Measurements from ENCODE around the gene RPS6KA3.
"Not testable (repeated sequence)": the region's sequence is repeated elsewhere in the genome, so short reads cannot be mapped to it uniquely, and the experiment has no call there.

The RPS6KA3 gene

GRCh38 chrX:20224814-20225487 is 41.8 kb downstream of the RPS6KA3 start:
- DNase-seq (ENCODE audit: low spot score) (no peak), FAIRE-seq (no peak)

GRCh38 chrX:20221902-20222301 is 44.8 kb downstream of the RPS6KA3 start:
- DNase-seq (ENCODE audit: low spot score): no peak
- FAIRE-seq: no peak

GRCh38 chrX:20218836-20219505 is 47.7 kb downstream of the RPS6KA3 start:
- FAIRE-seq: no peak
- DNase-seq (ENCODE audit: low spot score): no peak

DNA sequence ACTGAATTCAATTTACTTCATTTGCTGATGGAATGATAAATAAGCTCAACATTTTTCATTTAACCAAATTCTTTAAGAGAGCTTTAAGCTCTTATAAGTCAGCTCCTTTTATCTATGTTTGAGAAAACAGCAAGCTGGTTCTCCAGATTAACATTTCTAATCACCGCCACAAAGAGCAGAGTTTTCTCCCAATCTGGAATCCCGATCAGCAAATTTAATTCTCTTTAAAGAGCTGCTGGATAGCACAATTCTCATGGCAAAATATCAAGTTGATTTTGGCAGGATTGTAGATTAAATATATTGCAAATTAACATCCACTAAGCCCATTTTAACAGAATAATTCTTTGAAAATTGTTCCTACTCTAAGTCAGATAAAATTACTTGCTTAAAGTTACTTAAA is 48.8 kb downstream of the RPS6KA3 start:
- FAIRE-seq (no peak), DNase-seq (ENCODE audit: low spot score) (no peak)

- DNase-seq (ENCODE audit: low spot score) (peak; percentile 1), FAIRE-seq (no peak)
Measured at GRCh38 chrX:20217271-20217670, 49.4 kb downstream of the RPS6KA3 start.

- no peak for DNase-seq (ENCODE audit: low spot score)
Measured at GRCh38 chrX:20215565-20215964, 51.1 kb downstream of the RPS6KA3 start.

GRCh38 chrX:20212486-20213089 is 54.1 kb downstream of the RPS6KA3 start:
- FAIRE-seq (no peak), DNase-seq (ENCODE audit: low spot score) (no peak)

More at GRCh38 chrX:20215565-20215964, 51.1 kb downstream of the RPS6KA3 start:
- FAIRE-seq: no peak

DNA sequence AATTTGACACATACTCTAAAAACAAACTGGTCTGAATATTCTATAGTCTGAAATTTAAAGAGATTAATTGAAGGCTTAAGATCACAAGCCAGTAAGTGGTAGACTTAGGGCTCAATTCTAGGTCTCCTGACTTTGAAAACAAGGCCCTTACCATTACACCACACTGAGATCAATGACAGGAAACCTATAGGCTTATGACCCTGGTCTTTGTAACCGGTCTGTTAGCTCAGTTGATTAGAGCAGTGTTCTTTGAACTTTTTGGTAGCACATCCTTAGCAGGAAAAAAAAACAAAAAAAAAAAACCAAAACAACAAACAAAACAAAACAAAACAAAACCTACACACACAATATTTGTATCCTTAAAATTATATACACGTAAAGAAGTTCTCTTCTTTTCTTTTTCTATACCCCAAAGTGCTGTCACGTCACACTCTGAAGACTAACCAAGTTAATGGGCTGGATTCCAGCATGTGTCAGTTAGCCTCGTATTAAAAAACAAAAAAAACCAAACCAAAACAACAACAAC is 55.4 kb downstream of the RPS6KA3 start:
- no peak for FAIRE-seq

DNA sequence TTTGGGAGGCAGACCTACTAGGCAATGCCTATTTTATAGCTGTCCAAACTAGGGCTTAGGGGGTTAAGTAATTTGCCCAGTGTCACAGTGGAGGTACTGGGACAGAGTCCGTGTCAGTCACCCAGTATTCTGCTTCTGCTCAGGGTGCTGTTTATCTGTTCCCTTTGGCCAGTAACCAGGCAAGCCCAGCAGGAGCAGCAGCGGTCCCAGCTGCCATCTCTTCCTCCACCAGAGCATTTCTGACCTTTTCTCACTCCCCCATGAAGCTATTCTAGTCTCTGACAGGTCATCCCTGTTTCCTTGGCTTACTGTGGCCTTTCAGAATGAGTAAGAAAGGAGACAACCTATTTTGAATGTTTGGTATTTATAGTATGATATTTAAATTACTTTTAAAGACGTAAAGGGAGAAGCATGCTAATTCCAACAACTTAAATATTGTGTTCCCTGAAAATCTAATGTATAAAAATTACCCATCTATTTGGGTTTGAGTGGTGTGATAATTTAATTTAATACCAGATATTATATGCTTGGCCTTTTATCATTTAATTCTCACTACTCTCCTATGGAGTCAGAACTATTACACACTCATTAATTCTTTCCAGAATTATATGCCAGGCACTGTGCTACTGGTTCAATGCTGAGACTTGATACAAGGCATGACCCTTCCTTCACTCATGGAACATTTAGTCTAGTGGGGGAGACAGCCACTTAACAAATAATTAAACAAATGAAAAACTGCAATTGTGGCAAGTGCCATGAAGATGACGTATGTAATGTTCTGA is 60.6 kb downstream of the RPS6KA3 start:
- no peak for DNase-seq (ENCODE audit: low spot score)
- no peak for FAIRE-seq

More for the DNA sequence above, 55.4 kb downstream of the RPS6KA3 start:
- DNase-seq (ENCODE audit: low spot score): no peak

GRCh38 chrX:20204351-20204750 is 62.4 kb downstream of the RPS6KA3 start:
- FAIRE-seq (no peak), DNase-seq (ENCODE audit: low spot score) (no peak)

GRCh38 chrX:20197641-20198210 is 69.0 kb downstream of the RPS6KA3 start:
- no peak for FAIRE-seq
- no peak for DNase-seq (ENCODE audit: low spot score)

DNA sequence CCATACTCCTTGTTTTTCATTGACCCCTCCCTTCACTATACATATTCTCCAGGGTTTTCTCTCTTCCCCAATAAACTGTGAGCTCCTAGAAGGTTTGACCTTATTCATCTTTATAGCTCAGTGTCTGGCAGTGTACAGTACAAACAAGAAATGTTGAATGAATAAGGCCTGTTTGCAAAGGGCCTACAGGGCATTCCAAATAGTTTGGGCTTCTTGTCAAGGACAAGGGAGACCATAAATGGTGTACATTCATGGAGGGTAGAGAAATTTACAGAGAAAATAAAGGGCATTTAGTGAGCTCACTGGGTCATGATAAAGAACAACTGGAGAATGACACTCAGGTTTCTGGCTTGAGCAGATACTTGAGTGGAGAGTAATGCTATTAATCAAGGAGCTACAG is 77.5 kb downstream of the RPS6KA3 start:
- no peak for DNase-seq (ENCODE audit: low spot score)
- no peak for FAIRE-seq

- no peak for DNase-seq (ENCODE audit: low spot score)
- no peak for FAIRE-seq
Measured at GRCh38 chrX:20181598-20182329, 84.9 kb downstream of the RPS6KA3 start.

DNA sequence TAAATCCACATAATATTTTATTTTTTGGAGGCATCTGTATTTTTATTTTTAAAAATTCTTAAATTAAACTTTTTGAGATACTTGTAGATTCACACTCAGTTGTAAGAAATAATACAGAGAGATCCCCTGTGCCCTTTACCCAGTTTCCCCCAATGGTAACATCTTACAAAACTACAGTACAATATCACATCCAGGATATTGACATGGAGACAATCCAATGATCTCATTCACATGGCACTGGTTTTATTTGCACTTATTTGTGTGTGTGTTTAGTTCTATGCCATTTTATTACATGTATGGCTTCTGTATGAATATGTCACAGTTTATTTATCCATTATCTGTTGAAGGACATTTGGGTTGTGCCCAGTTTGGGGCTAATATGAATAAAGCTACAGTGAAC is 89.6 kb downstream of the RPS6KA3 start:
- FAIRE-seq (no peak), DNase-seq (ENCODE audit: low spot score) (no peak)

DNA sequence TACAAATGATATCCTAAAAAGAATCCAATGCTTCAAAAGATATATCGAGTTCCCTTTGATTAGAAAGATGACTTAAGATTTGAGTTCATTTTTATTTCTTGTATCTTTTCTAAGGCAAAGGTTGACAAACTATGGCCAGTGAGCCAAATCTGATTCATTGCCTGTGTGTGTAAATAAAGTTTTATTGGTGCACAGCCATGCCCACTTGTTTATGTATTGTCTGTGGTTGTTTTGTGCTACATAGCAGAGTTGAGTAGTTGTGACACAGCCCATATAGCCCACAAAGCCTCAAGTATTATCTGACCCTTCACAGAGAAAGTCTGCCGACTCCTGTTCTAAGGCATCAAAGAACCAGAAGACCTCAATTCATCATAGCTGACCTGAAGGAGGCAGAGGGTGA is 92.9 kb downstream of the RPS6KA3 start:
- DNase-seq (ENCODE audit: low spot score): no peak
- FAIRE-seq: no peak

DNA sequence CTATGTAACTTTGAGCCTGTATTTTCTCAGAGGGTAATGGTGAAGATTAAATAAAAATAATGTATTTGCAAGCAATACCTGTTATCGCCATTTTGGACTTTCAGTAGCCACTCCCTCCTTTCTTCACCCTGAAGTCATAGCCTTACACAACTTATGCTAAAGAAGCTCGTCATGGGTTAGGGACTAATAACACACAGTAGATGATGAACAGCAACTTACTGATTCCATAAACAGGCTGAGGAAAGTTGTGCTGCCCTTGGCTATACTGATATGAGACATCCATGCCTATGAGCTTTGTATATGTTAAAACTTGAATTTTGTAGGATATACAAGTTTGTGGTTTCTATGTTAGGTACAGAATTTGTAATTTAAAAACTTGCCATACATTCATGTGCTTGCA is 93.4 kb downstream of the RPS6KA3 start:
- DNase-seq (ENCODE audit: low spot score): no peak
- FAIRE-seq: no peak

DNA sequence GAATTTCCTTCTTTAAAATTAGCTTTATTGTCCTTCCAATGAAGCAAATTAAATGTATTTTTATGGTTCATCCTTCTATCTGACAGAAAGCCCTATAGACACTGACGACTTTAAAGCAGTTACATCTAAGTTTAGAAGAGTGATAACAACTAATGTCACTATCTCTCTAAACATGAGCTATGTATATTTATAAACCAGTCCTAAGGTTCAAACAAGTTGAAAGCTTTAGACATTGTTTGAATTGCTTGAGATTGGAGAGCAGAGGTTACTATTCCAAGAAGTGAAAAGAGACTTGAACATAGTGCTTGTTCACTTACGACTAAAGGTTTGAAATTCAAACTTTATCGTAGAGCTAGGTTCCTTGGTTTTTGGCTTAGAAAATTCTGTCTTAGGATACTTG is 94.8 kb downstream of the RPS6KA3 start:
- no peak for FAIRE-seq

DNA sequence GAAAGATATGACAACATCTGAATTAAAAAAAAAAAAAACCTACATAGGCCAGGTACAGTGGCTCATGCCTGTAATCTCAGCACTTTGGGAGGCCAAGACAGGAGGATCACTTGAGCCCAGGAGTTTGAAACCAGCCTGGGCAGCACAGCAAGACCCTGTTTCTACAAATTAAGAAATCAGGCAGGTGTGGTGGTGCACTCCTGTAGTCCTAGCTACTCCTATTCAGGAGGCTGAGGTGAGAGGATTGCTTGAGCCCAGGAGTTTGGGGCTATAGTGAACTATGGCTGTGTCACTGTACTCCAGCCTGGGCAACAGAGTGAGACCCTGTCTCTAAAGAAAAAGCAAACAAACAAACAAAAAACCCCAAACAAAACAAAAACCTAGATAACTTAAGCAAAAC is 104.2 kb downstream of the RPS6KA3 start:
- DNase-seq (ENCODE audit: low spot score); FAIRE-seq: not testable (repeated sequence)

More for the DNA sequence above, 94.8 kb downstream of the RPS6KA3 start:
- no peak for DNase-seq (ENCODE audit: low spot score)

DNA sequence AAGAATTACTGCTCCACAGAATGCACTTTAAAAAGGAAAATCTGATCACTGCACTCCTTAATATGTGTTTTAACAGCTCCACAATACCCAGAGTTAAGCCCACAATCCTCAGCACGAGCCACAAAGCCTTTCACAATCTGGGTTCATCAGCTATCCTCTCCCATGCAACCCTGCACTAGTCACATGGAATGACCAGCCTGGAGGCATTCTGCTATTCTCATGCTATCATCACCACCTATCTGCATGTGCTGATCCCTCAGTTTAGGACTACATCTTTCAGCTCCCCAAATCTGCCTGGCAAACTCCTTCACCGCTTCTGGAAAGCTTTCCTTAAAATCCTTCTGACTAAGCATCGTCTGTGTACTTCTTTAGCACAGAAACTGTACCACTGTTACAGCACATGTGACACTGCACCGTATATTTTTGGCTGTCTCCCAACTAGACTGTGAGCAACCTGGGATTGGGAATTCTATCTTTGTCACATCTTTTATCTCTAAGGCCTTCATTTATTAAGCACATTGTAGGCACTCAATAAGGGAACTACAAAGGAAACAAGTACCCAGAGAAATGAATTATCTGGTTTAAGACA is 106.8 kb downstream of the RPS6KA3 start:
- no peak for FAIRE-seq

GRCh38 chrX:20151689-20152088 is 115.0 kb downstream of the RPS6KA3 start:
- no peak for DNase-seq (ENCODE audit: low spot score)
- FAIRE-seq: no peak

More for the DNA sequence above, 106.8 kb downstream of the RPS6KA3 start:
- DNase-seq (ENCODE audit: low spot score): no peak
